CD4-positive, alpha-beta T cell (primary cell): ENCODE results near the gene TFPI. TPM values are rescaled to one million over a fixed set of nuclear protein-coding genes. Genes with fewer than 3 reads are reported as not detected.

Experiments used
- ATAC-seq: fragments of 200-7000 bp; cut with Tn5 transposase; one replicate; pipeline ENCODE4 v1.10.0; 2022; ENCODE audit warnings: mild to moderate bottlenecking; ENCODE audit not compliant: poor library complexity
- CTCF ChIA-PET: fragments of 350-600 bp; sonication (Branson Sonifier 250); formaldehyde crosslinking; loops from one replicate; lab custom pipeline; 2021; ENCODE audit warnings: antibody characterized with exemption, inconsistent platforms; lab: Charles Lee
- POLR2A ChIA-PET: fragments of 350-600 bp; sonication (Branson Sonifier 250); formaldehyde crosslinking; loops from one replicate; lab custom pipeline; 2021; ENCODE audit warnings: antibody characterized with exemption, inconsistent platforms; lab: Charles Lee
- DNase-seq, 14 experiments: peaks; one replicate each; pipeline ENCODE4 v3.0.0-alpha.2; 2013 to 2020; ENCODE audit warnings: mixed read lengths in 2 of 14
- H3K27ac ChIP-seq, 2 donors: one replicate each; pipeline versions ENCODE4 v1.5.1 to v1.7.0; 2013; ENCODE audit warnings: low read length in 2 of 2, low read depth in 1 of 2, mild to moderate bottlenecking in 1 of 2
- H3K27me3 ChIP-seq, 2 experiments: 1 replicate in 1 of 2; 2 replicates in 1 of 2; pipeline versions ENCODE4 v1.6.1 to v1.7.0; 2013; ENCODE audit warnings: low read length in 2 of 2, control low read depth in 1 of 2, mild to moderate bottlenecking in 1 of 2, moderate library complexity in 1 of 2; ENCODE audit not compliant: insufficient read depth in 2 of 2, control insufficient read depth in 1 of 2
- H3K36me3 ChIP-seq: one replicate; pipeline ENCODE4 v1.6.1; 2013; ENCODE audit warnings: low read length, control low read depth; ENCODE audit not compliant: insufficient read depth
- H3K4me1 ChIP-seq: one replicate; pipeline ENCODE4 v1.6.1; 2013; ENCODE audit warnings: low read length, control low read depth; ENCODE audit not compliant: insufficient read depth
- H3K4me3 ChIP-seq: one replicate; pipeline ENCODE4 v1.5.1; 2013; ENCODE audit warnings: mild to moderate bottlenecking, low read length, moderate library complexity
- H3K9me3 ChIP-seq, 2 experiments: 1 replicate in 1 of 2; 2 replicates in 1 of 2; pipeline versions ENCODE4 v1.6.1 to v1.7.0; 2013; ENCODE audit warnings: low read length in 2 of 2, mild to moderate bottlenecking in 2 of 2, control low read depth in 1 of 2, moderate library complexity in 1 of 2; ENCODE audit not compliant: control insufficient read depth in 1 of 2, insufficient read depth in 1 of 2
- H3K27ac Mint-ChIP-seq: one replicate; pipeline ENCODE4 v1.8.0; 2020; ENCODE audit warnings: mixed read lengths
- H3K27me3 Mint-ChIP-seq: one replicate; pipeline ENCODE4 v1.8.0; 2021; ENCODE audit warnings: mixed read lengths
- H3K36me3 Mint-ChIP-seq: one replicate; pipeline ENCODE4 v1.8.0; 2021; ENCODE audit warnings: low read depth, mixed read lengths
- H3K4me1 Mint-ChIP-seq: one replicate; pipeline ENCODE4 v1.8.0; 2021; ENCODE audit warnings: low read depth, mixed read lengths
- H3K4me3 Mint-ChIP-seq: one replicate; pipeline ENCODE4 v1.8.0; 2020; ENCODE audit warnings: mild to moderate bottlenecking, mixed read lengths
- H3K9me3 Mint-ChIP-seq: one replicate; pipeline ENCODE4 v1.8.0; 2020; ENCODE audit warnings: mixed read lengths
- intact Hi-C, 2 experiments: fragments of 100-400 bp; cut with DNase I in 1 of 2; cut with micrococcal nuclease in 1 of 2; formaldehyde crosslinking; loops; one replicate each; pipeline versions ENCODE4 v1.15.1 to v1.9.0; 2023 to 2025; cut with DNase I, micrococcal nuclease
- total RNA-seq, 174 experiments: library from RNA in 2 of 174; stranded (reverse) in 2 of 174; gene quantifications; one replicate each; pipeline ENCODE4 v1.2.3 and lab custom pipeline; 2021 to 2026
- TF ChIP-seq, protein P1 (sequence below): fragments of 200-600 bp; IDR thresholded peaks from one replicate; pipeline ENCODE4 v1.8.0; 2022; ENCODE audit warnings: antibody characterized with exemption, mild to moderate bottlenecking

TFPI gene
- total RNA-seq, 2 experiments from 2014 or later = 0.17 TPM; not detected in 1

DNA sequence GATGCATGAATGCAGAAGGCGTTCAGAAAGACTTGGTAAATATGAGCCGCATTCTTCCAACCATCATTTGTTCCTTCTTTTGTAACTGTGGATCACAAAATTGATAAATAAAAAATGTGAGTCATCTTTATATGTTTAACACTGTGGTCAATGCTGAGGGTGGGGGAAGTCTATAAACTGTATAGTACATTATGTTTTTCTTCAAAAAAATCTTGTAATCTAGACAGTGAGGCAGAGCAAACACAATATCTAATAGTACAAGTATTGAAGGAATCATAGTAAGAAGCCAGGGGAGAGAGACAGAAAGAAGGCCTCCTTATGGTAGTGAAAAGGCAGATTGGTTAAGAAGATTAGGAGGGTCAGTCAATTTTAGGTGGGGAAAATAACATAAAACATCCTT lies 75.5 kb downstream of the TFPI start:
- no peaks in the 10 kb centered on the region for H3K36me3 Mint-ChIP-seq
- no peak overlapping the region for H3K27ac Mint-ChIP-seq
- POLR2A ChIA-PET = no interaction called here
- no peaks in the 10 kb centered on the region for H3K27me3 Mint-ChIP-seq
- no peaks in the 10 kb centered on the region for H3K4me1 ChIP-seq
- H3K4me1 Mint-ChIP-seq = no peaks in the 10 kb centered on the region
- no peaks in the 10 kb centered on the region for H3K9me3 Mint-ChIP-seq
- H3K9me3 ChIP-seq = no peaks in the 10 kb centered on the region
- TF ChIP-seq, protein P1, sequence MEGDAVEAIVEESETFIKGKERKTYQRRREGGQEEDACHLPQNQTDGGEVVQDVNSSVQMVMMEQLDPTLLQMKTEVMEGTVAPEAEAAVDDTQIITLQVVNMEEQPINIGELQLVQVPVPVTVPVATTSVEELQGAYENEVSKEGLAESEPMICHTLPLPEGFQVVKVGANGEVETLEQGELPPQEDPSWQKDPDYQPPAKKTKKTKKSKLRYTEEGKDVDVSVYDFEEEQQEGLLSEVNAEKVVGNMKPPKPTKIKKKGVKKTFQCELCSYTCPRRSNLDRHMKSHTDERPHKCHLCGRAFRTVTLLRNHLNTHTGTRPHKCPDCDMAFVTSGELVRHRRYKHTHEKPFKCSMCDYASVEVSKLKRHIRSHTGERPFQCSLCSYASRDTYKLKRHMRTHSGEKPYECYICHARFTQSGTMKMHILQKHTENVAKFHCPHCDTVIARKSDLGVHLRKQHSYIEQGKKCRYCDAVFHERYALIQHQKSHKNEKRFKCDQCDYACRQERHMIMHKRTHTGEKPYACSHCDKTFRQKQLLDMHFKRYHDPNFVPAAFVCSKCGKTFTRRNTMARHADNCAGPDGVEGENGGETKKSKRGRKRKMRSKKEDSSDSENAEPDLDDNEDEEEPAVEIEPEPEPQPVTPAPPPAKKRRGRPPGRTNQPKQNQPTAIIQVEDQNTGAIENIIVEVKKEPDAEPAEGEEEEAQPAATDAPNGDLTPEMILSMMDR = no peak
- no peaks in the 10 kb centered on the region for H3K27me3 ChIP-seq
- H3K4me3 ChIP-seq = no peak overlapping the region
- H3K4me3 Mint-ChIP-seq = no peak overlapping the region
- no peak for ATAC-seq
- H3K36me3 ChIP-seq = no peaks in the 10 kb centered on the region
- H3K27ac ChIP-seq = no peak overlapping the region
- intact Hi-C loops = no loop called here
- CTCF ChIA-PET = no interaction called here
- DNase-seq = no peak

DNA sequence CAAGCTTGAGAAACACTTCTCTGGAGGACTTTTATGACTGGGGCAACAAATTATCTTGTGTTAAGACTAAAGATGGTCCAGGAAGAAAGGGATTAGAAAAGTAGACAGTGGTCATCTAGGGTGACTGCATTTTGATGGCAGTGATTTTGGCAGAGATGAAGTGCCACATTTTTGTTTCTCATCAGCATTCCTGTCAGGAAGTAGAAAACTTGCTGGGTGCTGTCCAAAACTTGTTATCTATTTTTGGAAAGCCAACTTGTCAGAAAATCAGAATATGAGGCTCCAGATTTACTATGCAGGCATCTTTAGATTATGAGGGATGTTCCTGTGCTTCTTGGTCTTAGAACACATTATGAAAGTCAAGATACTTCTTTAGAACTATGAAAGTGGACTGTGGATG lies 77.2 kb downstream of the TFPI start:
- no peaks in the 10 kb centered on the region for H3K27me3 ChIP-seq
- no peak overlapping the region for H3K27ac ChIP-seq
- no peaks in the 10 kb centered on the region for H3K4me1 ChIP-seq
- no peaks in the 10 kb centered on the region for H3K36me3 ChIP-seq
- no peak overlapping the region for H3K4me3 ChIP-seq
- Mint-ChIP-seq H3K4me3 (no peak overlapping the region), H3K27me3 (no peaks in the 10 kb centered on the region), H3K36me3 (no peaks in the 10 kb centered on the region), H3K4me1 (no peaks in the 10 kb centered on the region), H3K27ac (no peak overlapping the region), H3K9me3 (no peaks in the 10 kb centered on the region)
- intact Hi-C loops = no loop called here
- ChIA-PET POLR2A (no interaction called here), CTCF (no interaction called here)
- DNase-seq (no peak), ATAC-seq (no peak)
- no peaks in the 10 kb centered on the region for H3K9me3 ChIP-seq
- TF ChIP-seq, protein P1 = no peak

DNA sequence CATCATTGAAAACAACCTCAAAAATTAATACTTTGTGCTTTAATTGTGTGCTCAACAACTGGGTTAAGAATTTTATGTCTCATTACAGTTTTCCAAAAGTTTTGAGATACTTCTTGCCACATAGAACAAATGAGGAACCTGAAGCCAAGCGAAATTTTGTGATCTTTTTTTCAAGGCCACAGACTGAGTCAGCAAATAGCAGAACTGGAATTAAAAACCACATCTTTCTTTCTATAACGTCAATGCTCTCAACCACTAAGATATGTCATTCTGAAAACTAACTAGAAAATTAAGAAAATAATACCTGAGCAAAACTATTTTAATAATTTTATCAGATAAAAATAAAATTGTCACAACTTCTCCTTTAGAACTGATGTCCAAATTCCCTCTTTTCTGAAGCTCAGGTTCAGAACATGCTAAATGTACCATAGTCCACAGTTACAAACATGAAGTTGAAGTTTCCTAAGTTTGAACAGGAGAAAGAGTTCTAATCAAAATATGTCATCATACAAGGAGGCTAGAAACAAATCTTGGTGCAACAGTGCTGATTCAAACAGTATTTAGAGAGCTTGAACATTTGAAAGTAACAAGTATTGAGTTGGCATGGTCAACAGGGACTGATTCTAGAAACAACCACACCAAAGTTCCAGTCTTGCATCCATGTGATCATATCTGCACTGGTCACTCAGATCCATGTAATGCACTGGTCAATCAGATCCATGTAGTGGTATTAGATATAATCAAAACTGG lies 78.6 kb downstream of the TFPI start:
- no peaks in the 10 kb centered on the region for H3K4me1 ChIP-seq
- H3K9me3 ChIP-seq = no peaks in the 10 kb centered on the region
- ChIA-PET CTCF (no interaction called here), POLR2A (no interaction called here)
- H3K4me3 ChIP-seq = no peak overlapping the region
- no peak overlapping the region for H3K4me3 Mint-ChIP-seq
- H3K36me3 ChIP-seq = no peaks in the 10 kb centered on the region
- H3K27ac Mint-ChIP-seq = no peak overlapping the region
- no peak for ATAC-seq
- H3K27ac ChIP-seq = no peak overlapping the region
- H3K27me3 ChIP-seq = no peaks in the 10 kb centered on the region
- no peaks in the 10 kb centered on the region for H3K36me3 Mint-ChIP-seq
- H3K27me3 Mint-ChIP-seq = no peaks in the 10 kb centered on the region
- intact Hi-C loops = no loop called here
- peak in 3 of 14 experiments; percentile 16 to 38 (median 24) for DNase-seq
- H3K4me1 Mint-ChIP-seq = no peaks in the 10 kb centered on the region
- TF ChIP-seq, protein P1 = no peak
- H3K9me3 Mint-ChIP-seq = no peaks in the 10 kb centered on the region
